HK-2 (cell line): ENCODE measurements around the gene KRT6C.
"Not testable (repeated sequence)": the region's sequence is repeated elsewhere in the genome, so short reads cannot be mapped to it uniquely, and the experiment has no call there.

Experiments used
- DNase-seq: peaks from one replicate; pipeline ENCODE4 v3.0.0-alpha.2; 2018; ENCODE audit not compliant: unreplicated experiment

Gene KRT6C

DNA sequence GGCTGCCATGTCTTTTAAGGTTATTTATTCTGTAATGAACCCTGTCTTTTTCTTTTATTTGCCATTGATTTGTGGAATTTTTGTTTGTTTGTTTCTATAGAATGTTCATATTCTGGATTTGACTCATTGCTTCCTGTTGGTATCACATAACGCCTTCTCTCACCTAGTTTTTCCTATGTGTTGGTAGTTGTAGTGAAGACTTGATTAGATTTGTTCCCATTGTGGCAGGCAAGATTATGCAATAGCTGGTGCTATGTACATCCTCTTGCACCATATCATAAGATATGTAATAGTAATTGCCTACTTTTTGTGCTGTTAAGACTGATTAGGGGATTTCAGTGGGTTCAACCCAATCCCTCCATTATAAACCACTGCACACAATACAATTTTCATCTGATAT lies 17.8 kb downstream of the KRT6C start:
- no peak for DNase-seq

DNA sequence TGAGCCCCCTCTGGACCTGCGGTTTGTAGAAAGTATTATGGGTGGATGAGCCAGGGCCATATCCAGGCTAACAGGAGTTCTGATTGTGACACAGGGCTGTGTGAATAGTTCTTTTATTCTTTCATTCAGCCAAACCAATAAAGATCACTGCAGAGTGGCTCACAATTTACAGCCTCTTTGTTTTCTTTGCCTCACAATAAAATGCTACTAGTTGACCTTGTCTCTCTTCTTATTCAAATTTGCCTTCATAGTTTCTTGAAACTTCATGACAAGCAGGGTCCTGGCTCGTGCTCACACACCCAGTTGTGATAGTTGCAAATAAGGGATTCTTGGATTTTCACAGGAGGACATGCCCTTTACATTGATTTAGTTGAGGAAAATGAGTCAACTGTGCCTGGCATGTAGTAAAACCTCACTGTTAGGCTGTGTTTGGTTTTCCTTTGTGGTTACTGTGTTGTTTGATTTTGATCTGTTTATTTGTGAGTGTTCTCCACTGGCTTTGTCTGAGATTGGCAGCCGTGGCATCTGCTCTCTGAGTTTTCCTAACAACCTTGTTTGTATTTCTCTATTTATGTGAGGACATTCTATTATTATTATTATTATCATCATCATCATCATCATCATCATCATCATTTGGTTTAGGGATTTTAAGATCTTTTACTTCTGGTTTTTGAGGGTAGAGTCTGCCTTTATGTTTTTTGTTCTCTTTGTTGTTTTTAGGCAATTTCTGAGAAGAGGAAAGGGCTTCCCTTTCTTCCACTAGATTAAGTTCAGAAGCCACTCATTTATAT lies 19.0 kb downstream of the KRT6C start:
- DNase-seq: no peak

DNA sequence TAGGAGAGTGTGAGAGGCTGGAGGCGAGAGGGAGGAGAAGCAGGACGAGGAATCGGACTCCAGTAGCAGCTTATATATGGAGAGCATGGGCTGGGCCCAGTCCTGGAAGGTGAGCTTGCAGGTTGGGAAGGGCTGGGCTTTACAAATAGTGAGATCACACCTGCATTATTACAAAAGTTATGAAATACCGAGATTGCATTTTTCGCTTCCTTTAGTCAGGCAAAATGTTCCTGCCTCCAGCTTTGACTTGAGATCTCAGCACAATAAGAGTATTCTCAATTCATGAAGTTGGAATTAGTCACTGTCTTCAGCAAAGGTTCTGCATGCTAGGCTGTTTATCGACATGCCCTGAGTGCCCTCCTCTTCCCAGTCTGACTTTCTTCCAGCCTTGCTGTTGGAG lies 21.5 kb downstream of the KRT6C start, which contains the start of gene KRT6B:
TSS of gene KRT6B (minus strand) at position 46 of the 400 bp plus-strand sequence. CDS start 68 bp downstream, outside the sequence.
- no peak for DNase-seq

DNA sequence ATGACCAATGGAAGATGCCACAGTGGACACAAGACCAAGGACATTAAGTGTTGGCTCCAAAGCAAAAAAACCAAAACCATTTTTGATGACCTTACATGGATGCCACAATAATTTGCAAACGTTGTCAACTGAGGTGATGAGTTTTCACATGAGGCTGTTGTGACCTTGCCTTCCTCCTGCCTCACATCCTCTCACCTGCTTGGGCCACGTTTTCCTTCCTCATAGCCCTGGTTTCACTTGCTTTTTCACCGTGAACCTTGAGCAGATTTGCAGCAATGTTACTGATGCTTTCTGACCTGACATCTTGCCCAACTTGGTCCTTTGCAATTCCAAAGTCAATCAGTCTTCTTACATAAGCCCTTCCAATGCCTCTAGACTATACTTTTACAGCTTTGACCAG lies 25.4 kb downstream of the KRT6C start:
- no peak for DNase-seq

DNA sequence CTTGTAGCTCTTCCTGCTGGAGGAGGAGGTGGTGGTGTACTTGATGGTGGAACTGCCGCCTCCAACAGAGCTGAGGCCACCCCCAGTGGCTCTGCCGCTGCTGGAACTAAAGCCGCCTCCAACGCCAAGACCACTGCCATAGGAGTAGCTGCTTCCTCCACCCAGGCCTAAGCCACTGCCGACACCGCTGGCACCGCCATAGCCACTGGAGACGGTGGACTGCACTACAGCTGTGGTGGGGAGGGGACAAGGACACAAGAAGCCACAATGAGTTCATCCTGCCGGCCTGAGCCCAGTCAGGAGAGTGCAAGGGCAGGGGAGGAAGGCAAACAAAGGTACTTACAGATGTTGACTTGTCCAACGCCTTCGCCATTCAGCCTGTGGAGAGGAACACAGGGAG lies 26.4 kb downstream of the KRT6C start:
- not testable (repeated sequence) for DNase-seq

DNA sequence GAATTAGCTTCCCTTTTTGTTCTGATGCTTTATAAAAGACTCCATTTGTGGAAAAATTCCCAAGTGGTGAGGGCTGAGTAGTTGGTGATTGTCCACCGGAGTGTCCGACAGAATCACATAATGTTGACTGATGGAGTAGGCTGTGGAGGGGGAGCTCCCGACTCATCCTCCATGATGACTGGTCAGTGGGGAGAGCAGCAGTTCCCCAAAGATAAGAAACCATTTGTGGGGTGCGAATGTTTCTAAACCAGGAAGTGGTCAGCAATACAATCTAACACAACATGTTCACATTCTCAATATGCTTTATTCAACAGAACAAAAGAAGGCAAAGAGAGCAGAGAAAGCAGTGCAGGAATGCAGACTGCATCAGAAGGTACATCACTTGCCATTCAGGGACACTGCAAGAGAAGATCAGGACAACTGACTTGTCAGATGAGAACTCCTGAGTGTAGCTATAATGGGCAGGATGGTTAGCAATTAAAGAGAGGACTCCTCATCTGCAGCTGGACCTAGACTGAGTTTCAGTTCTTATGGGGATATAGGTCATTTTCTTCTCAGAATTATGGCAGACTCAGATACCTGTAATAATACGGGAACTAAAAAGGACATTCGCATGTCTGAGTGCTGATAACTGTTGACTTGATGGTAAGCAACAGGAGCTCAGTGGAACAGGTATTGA lies 27.1 kb downstream of the KRT6C start:
- no peak for DNase-seq

DNA sequence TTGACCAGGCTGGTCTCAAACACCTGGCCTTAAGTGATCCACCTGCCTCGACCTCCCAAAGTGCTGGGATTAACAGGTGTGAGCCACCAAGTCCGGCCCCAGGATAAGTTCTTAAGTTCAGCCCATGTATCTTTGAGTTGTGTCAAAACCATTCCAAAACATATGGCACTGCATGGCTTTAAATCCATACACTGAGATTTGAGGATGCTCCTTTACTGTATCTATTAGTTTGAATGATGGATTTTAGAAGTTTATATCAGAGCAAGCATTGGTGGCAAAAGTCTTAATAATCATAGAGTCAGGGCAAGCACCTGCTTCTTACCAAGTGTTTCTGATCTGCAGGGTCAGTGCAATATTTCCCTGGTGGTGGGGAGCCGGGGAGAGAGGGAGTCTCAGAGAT lies 27.7 kb downstream of the KRT6C start:
- DNase-seq: no peak

DNA sequence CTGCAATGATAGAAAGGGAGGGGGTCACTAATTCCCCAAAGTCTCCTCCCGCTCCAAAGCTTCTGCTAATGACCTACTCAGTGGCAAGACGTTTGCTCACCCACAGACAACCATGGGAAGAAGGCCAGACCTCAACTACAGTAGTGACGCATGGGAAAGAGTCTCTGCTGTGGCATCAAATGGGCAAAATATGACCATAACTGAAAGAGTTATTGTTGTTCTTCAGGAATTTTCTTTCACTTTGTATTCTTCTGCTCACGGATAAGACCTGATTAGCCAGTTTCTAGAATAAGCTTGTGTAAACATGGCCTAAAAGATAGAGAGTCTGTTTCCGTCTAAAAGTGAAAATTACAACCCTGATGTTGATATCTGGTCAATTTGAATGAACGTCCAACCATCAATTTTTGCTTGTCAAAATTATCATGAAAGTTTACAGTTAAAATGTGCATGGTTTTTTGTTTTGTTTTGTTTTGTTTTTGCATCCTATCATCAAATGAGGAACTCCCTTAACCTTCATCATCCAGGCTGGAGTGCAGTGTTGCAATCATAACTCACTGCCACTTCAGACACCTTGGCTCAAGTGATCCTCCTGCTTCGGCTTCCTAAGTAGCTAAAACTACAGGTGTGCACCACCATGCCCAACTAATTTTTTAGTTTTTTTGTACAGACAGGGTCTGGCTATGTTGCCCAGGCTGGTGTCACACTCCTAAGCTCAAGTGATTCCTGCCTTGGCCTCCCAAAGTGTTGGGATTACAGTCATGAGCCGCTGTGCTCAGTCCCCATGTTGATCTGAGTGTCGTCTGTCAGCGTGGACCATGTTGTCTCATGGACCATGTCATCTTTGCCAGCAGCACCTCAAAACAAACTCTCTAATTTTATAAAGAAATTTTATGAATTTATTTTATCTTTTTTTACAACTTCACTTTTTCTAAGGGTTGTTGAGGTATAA lies 28.7 kb downstream of the KRT6C start:
- no peak for DNase-seq

DNA sequence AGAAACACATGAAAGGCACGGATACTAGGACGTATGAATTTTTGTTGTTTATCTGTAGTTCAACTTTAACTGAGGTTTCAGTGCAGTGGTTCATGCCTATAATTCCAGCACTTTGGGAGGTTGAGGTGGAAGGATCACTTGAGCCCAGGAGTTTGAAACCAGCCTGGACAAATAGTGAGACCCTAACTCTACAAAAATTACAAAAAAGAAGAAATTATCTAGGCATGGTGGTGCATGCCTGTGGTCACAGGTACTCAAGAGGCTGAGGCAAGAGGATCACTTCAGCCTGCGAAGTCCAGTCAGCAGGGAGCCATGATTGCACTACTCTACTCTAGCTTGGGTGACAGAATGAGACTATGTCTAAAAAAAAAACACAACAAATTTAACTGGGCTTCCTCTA lies 29.6 kb downstream of the KRT6C start:
- DNase-seq: no peak

DNA sequence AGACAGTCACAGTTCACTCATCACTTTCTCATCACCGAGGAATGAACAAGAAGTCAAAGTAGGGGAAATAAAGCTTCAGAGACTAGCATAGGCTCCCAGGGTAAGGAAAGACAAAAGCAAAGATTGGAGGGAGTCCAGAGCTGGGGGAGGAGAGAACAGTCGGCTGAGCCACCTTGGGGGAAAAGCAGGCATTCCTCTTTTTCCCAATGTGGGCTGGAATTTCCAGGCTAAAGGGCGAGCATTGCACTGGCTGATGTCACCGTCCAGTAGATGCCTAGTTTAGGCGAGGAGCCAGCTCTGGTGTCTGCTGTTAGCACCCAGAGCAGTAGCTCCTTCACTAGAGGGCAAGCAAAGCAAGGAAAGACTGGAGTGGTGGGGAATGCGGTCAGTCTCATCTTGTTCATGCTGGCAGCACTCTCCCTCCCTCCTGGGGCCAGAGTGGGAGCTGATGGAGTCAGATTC lies 31.0 kb downstream of the KRT6C start:
- peak; percentile 50 for DNase-seq

DNA sequence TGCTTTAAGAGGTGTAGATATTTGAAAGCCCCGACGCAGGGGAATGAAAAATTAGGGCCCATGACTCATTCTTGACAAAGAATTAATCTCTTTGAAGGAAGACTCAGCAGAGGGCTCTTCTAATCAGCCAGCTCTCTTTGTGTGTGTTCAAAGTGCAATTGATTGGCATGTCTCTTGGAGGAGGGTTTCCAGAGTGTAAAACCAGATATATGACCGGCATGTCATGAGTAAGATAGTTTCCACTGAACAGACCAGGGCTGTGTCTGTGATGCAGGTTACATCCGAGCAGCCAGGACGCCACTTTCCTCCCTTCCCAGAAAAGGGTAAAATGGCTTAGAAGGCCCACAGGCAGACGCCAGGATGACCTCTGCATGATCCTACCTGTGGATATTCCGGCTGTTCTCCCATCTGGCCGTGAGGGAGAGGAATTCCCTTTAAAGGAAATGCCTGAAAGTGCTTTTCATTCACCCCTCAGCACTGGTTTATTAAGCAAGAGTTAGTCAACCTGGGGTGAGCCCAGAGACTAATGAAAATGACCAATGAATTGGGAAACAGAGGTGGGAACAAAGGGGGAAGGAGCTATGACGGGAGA lies 32.2 kb downstream of the KRT6C start:
- DNase-seq: peak; percentile 1

DNA sequence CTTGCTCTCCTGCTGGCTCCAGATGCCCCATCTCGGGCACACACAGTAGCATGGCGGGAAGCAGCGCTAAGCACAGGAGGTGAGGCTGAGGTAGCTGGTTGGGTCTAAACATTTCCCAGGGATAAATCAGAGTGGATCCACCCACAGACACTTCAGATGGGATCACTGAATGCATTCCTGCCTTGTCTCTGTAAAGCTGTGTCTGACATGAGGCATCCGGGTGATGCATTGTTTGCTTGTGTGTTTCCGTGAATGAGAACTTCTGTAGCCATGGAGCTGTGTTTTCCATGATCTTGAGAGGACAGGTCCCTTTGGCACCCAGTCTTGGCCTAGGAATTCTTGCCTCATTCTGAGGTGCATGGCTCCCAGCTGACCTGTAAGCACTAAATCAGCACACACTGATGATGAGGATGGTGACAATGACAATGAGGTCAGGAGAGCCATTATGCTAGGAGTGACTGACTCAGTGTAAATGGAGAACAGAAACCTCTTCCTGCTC lies 32.7 kb downstream of the KRT6C start:
- DNase-seq: no peak

DNA sequence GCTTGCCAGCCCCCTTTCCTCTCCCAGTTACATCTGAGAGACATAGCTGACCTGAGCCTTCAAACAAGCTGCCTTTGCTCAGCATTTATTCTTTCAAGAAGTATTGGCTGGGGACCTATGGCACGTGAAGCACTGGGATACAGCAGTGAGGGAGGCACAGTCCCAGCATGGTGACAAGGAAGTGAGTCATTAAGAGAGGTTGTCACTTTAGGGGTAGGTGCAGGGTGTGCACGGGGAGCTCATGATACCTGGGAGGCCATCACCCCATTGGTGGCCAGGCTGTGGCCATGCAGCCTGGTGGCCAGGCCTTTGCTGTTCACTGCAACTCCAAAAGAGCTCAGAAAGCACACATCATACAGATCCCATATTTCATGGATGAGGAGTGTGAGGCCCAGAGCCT lies 33.8 kb downstream of the KRT6C start:
- no peak for DNase-seq

DNA sequence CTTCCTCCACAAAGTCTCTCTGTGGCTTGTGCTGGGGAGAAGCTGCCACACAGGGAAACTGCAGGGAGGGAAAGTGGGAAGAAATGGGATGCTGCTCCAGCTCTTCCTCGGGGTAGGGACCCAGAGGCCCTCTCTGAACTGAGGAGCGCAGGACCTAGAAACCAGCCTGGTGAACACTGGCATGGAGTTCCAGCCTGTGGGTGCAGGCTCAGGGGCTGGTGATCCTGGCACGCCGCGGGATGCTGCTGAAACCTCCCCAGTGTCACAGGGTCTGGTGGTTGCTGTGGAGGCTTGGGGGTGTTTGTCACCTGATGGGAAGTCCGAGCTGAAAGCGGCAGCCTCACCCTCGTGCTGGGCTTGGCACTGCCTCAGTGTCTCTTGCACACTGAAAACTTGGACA lies 34.2 kb downstream of the KRT6C start:
- DNase-seq: no peak

DNA sequence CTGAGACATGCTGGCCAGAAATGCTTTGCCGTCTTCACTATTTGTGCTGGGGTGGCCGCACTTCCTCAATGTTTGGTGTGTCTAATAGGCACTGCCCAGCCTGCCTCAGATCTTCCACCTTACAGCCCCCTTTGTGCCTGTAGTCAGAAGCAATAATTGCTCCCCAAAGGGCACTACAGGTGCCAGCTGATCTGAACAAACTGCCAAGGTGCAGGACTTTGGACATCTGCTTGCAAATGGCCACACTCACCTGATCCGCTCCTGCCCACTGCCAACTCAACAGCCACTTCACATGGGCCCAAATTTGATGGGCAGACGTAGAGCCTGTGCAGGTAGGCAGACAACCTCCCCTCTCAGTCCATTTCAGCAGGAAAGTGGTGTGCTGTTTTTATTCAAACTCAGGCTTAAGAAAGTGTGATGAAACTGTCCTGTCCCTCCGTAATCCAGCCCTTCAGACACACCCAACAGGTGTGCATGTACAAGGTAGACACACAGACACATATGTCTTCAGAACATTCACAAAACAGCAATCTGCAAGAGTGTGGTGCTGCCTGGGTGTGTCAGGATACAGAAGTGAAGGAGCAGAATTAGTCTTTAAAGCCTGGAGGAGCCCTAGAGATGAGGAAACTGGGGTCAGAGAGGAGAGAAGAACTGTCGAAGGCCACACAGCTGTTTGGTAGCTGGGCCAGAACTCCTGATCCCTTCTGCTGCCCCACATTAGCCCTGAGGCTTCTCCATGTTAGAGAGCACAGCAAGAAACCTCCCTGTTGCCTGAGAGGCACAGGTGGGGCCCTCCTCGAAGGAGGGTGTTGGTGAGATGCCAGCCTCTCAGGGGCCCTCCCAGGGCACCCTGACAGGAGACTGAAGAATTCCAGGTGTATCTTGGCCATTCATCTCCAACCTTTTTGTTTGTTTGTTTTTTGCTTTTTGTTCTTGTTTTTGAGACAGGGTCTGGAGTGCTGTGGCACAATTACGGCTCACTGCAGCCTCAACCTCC lies 35.0 kb downstream of the KRT6C start:
- DNase-seq: no peak

DNA sequence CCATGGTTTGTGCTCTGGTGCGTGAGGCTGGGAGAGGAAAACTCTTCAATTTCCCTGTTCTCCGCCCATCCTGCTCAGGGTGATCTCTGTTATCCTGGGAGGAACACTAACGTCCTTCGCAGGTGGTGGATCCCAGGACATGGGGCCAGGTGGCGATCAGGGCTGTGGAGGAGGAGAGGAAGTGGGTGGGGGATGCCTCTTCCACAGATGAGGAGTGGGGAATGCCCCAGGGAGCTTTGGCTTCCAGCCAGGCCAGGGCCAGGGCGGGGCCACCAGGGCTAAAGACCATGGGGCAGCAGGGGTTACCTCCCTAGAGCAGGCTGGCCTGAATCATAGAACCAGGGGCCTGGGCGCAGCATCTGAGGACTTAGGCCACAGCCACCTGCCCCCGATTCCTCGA lies 36.1 kb downstream of the KRT6C start:
- no peak for DNase-seq

DNA sequence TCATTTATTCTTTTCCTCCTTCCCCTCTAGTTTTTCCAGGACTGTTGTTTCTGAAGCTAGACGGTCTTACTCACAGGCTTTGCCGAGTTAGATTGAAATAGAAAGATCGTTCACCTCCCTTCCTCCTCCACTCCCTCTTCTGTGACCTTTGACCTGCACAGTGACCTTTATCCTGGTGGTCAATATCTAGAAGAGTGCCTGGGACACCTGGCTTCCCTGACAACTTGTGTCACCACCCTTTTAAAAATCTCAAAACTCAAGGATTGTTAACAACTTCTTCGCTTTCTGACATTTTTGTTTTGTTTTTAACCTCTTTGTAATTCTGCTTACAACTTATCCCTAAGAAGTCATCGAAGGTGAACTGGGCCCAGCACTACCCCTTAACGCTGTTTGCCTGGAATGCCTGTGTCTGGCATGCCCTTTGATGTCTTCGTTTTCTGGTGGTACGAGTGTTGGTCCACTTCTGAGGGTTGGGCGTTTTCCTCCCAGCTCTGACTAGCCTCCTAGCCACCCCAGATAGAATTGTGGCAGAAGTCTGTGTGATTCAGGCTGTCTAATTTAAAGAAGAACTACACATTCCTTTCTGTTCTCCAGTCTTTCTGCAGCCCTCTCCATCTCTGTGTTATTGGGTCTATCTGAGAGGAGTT lies 36.7 kb downstream of the KRT6C start:
- DNase-seq: no peak

DNA sequence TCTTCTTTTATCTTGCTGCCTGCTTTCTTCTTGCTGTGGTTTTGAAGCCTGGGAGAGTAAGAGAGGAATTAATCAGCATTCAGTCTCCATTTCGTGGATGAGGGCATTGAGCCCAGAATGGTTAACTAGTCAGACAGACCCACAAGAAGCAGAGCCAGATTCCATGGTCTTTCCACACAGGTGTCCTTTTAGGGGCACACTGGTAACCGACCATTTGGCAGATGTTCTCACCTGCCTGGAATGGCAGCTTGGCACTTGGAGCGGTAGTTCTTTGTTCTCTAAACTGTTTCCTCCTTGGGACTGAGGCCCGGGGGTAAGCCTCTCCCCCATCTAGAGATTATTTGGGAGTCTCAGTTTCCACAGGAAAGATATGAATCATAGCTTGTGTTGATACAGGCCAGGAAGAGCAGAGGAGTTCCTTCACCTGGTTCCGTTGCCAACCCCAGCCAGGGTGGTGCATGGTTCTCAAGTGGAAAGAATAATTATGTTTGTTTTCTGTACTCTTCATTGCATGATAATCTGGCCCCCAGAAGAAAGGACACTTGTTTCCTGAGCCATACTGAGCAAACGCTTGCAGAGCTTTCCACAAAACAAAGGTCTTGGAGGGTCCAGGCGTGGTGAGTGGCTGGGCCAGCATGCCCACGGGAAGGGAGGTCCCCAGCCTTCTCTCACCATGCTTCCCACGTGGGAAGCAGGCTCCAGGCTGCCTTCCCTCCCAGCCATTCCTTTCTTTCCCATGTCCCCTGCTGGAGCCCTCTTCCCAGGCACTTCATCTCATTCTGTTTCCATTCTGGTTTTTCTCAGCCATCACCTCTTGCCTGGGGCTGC lies 37.4 kb downstream of the KRT6C start:
- DNase-seq: no peak

DNA sequence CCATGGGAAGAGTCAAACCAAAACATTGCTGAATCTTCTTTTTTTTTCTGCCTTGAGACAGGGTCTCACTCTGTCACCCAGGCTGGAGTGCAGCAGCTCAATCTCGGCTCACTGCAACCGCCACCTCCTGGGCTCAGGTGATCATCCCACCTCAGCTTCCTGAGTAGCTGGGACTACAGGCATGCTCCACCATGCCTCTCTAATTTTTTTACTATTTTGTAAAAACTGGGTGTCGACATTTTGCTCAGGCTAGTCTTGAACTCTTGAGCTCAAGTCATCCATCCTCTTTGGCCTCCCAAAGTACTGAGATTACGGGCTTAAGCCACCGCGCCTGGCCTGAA lies 38.0 kb downstream of the KRT6C start:
- no peak for DNase-seq
